ENCODE data around the gene SLC25A4. TPM values are rescaled to one million over a fixed set of nuclear protein-coding genes. Genes with fewer than 3 reads are reported as not detected.

SLC25A4 gene
- total and polyA plus RNA-seq, 2 of the 13 experiments (the other 11 are each of a cell fraction or from before 2014, with no cell fraction given): 30.3 to 42.1 TPM

GRCh38 chr4:185142912-185143600, at the start of gene SLC25A4 (continued):
- TF ChIP-seq PRDM4 (CRISPR knock-in tag; IDR thresholded peaks at IDR 0.05; ENCODE audit: borderline replicate concordance) (no peak), SSRP1 (CRISPR knock-in tag; IDR thresholded peaks at IDR 0.05) (no peak), CTCF (CRISPR knock-in tag; IDR thresholded peaks at IDR 0.05) (peak; percentile 57; the same call in 1 of the 2 replicates), ZNF276 (CRISPR knock-in tag; IDR thresholded peaks at IDR 0.05; ENCODE audit: low read depth) (peak; percentile 60; the same call in 1 of the 2 replicates), SIX1 (CRISPR knock-in tag; IDR thresholded peaks at IDR 0.05; ENCODE audit: borderline replicate concordance) (peak; percentile 23; the same call in 1 of the 2 replicates), NCOR1 (IDR thresholded peaks at IDR 0.05; ENCODE audit: borderline replicate concordance, low read length) (no peak), MXD1 (CRISPR knock-in tag; IDR thresholded peaks at IDR 0.05) (peak; percentile 66; the same call in 1 of the 2 replicates), ZNF572 (CRISPR knock-in tag; IDR thresholded peaks at IDR 0.05) (no peak), MXI1 (IDR thresholded peaks at IDR 0.05; ENCODE audit: borderline replicate concordance, low read depth, low read length) (peak; percentile 91; the same call in 2 of the 3 replicates), ZNF644 (CRISPR knock-in tag; IDR thresholded peaks at IDR 0.05; ENCODE audit: low read depth) (peak; percentile 38; the same call in 1 of the 2 replicates), NFATC3 (CRISPR knock-in tag; IDR thresholded peaks at IDR 0.05) (no peak), ZC3H13 (CRISPR knock-in tag; IDR thresholded peaks at IDR 0.05) (no peak), TAF1 (CRISPR knock-in tag; IDR thresholded peaks at IDR 0.05) (peak; percentile 90), HNF1B (CRISPR knock-in tag; IDR thresholded peaks at IDR 0.05) (no peak), DNMT3B (CRISPR knock-in tag; conservative IDR thresholded peaks at IDR 0.05) (no peak), ZNF234 (CRISPR knock-in tag; conservative IDR thresholded peaks at IDR 0.05) (no peak; the same call in 1 of the 2 replicates), POGZ (CRISPR knock-in tag; IDR thresholded peaks at IDR 0.05) (peak; percentile 98), RBFOX2 (IDR thresholded peaks at IDR 0.05; ENCODE audit: low read depth, low read length) (peak; percentile 99), TCF7L2 (IDR thresholded peaks at IDR 0.05; ENCODE audit: low read depth, low read length) (no peak), ZNF362 (CRISPR knock-in tag; IDR thresholded peaks at IDR 0.05; ENCODE audit: borderline replicate concordance) (no peak)
